A549 (cell line): ENCODE measurements around the gene GALT. TPM values are rescaled to one million over a fixed set of nuclear protein-coding genes. Genes with fewer than 3 reads are reported as not detected.

Source experiments
- ATAC-seq, 2 experiments: fragments of 200-7000 bp in 1 of 2; fragments of >200 bp in 1 of 2; cut with Nextera tagmentation in 1 of 2; cut with Tn5 transposase in 1 of 2; 3 replicates each; pipeline versions ENCODE4 v1.8.0 to v1.9.1; 2018 to 2020; ENCODE audit warnings: mild to moderate bottlenecking in 1 of 2, moderate library complexity in 1 of 2
- CTCF ChIA-PET: fragments of 300-600 bp; sonication (Branson Sonifier 250); formaldehyde crosslinking; extraction: SDS; loops from one replicate; lab custom pipeline; 2021; ENCODE audit warnings: antibody characterized with exemption, inconsistent platforms; lab: Yijun Ruan, JAX
- POLR2A ChIA-PET: fragments of 350-600 bp; formaldehyde crosslinking; extraction: SDS; loops from one replicate; lab custom pipeline; 2021; ENCODE audit warnings: antibody characterized with exemption, inconsistent platforms; lab: Yijun Ruan, JAX
- DNase-seq, 2 experiments: peaks; one replicate each; pipeline versions ENCODE4 v3.0.0 to v3.0.0-alpha.2; 2011 to 2016; ENCODE audit warnings: low read depth in 1 of 2, low spot score in 1 of 2
- FAIRE-seq: peaks from 2 replicates; lab custom pipeline; 2011; peaks lifted over from hg19 to GRCh38; lab: Jason Lieb, UNC
- H3K27ac ChIP-seq, 2 experiments: fragments of >200 bp; sonication (Bioruptor Twin); formaldehyde crosslinking; 3 replicates each; pipeline ENCODE4 v1.5.1; 2016 to 2017
- H3K4me1 ChIP-seq: fragments of >200 bp; sonication (Bioruptor Twin); formaldehyde crosslinking; 3 replicates; pipeline ENCODE4 v1.6.1; 2016
- H3K4me2 ChIP-seq: fragments of >200 bp; sonication (Bioruptor Twin); formaldehyde crosslinking; 3 replicates; pipeline ENCODE4 v1.6.1; 2016
- H3K4me3 ChIP-seq: fragments of >200 bp; sonication (Bioruptor Twin); formaldehyde crosslinking; 3 replicates; pipeline ENCODE4 v1.5.1; 2016
- H3K9me3 ChIP-seq: fragments of >200 bp; sonication (Bioruptor Twin); formaldehyde crosslinking; 3 replicates; pipeline ENCODE4 v1.6.1; 2016
- ATOH8 ChIP-seq: fragments of 250-450 bp; sonication (Bioruptor Pico); IDR thresholded peaks from 2 replicates; pipeline ENCODE4 v1.5.0; 2020; ENCODE audit warnings: low read depth, mild to moderate bottlenecking, moderate library complexity
- BHLHE40 ChIP-seq: IDR thresholded peaks from 2 replicates; pipeline ENCODE4 v1.6.1; 2012; ENCODE audit warnings: low read depth, low read length, inconsistent platforms
- CBX2 ChIP-seq: fragments of 200-600 bp; sonication (generic); IDR thresholded peaks from 2 replicates; pipeline ENCODE4 v1.6.1; 2016; ENCODE audit warnings: low read depth, mild to moderate bottlenecking, borderline replicate concordance
- CHD2 ChIP-seq: fragments of 150-350 bp; IDR thresholded peaks from 2 replicates; pipeline ENCODE4 v1.6.1; 2014; ENCODE audit warnings: low read length; ENCODE audit not compliant: partially characterized antibody
- EHF ChIP-seq: fragments of 250-450 bp; sonication (Bioruptor Pico); IDR thresholded peaks from 2 replicates; pipeline ENCODE4 v1.5.0; 2020; ENCODE audit warnings: mild to moderate bottlenecking
- EHMT2 ChIP-seq: fragments of 200-600 bp; sonication (generic); IDR thresholded peaks from 2 replicates; pipeline ENCODE4 v1.6.1; 2016; ENCODE audit warnings: antibody characterized with exemption, low read depth, mild to moderate bottlenecking, moderate library complexity
- ELK1 ChIP-seq: fragments of 150-350 bp; IDR thresholded peaks from 2 replicates; pipeline ENCODE4 v1.6.1; 2014; ENCODE audit warnings: low read depth, mild to moderate bottlenecking, low read length
- FOXS1 ChIP-seq: fragments of 250-450 bp; sonication (Bioruptor Pico); IDR thresholded peaks from 2 replicates; pipeline ENCODE4 v1.5.0; 2020; ENCODE audit warnings: mild to moderate bottlenecking, moderate library complexity
- HDAC2 ChIP-seq: fragments of 200-600 bp; sonication (generic); IDR thresholded peaks from 2 replicates; pipeline ENCODE4 v1.6.1; 2016
- HMGXB4 ChIP-seq: fragments of 250-450 bp; sonication (Bioruptor Pico); IDR thresholded peaks from 2 replicates; pipeline ENCODE4 v1.5.0; 2021; ENCODE audit warnings: mild to moderate bottlenecking, moderate library complexity, borderline replicate concordance
- HOXB13 ChIP-seq: fragments of 250-450 bp; sonication (Bioruptor Pico); IDR thresholded peaks from 2 replicates; pipeline ENCODE4 v1.5.0; 2020; ENCODE audit warnings: low read depth, mild to moderate bottlenecking, moderate library complexity
- KDM5A ChIP-seq: fragments of 200-600 bp; sonication (generic); IDR thresholded peaks from 2 replicates; pipeline ENCODE4 v1.6.1; 2016; ENCODE audit warnings: antibody characterized with exemption, mild to moderate bottlenecking
- MAX ChIP-seq: IDR thresholded peaks from 2 replicates; pipeline ENCODE4 v1.6.1; 2012
- NPAS2 ChIP-seq: fragments of 250-450 bp; sonication (Bioruptor Pico); IDR thresholded peaks from 2 replicates; pipeline ENCODE4 v1.8.0; 2022; ENCODE audit warnings: mild to moderate bottlenecking, moderate library complexity, borderline replicate concordance
- RCOR1 ChIP-seq: fragments of 150-350 bp; IDR thresholded peaks from 2 replicates; pipeline ENCODE4 v1.6.1; 2014; ENCODE audit warnings: antibody characterized with exemption, low read length, low read depth
- REST ChIP-seq: fragments of 200-600 bp; sonication (generic); IDR thresholded peaks from 2 replicates; pipeline ENCODE4 v1.6.1; 2016; ENCODE audit warnings: antibody characterized with exemption, mild to moderate bottlenecking, moderate library complexity
- RNF2 ChIP-seq: fragments of 200-600 bp; sonication (generic); IDR thresholded peaks from 2 replicates; pipeline ENCODE4 v1.6.1; 2016; ENCODE audit warnings: low read depth, mild to moderate bottlenecking, antibody characterized with exemption, moderate library complexity, borderline replicate concordance
- SMC3 ChIP-seq: fragments of >200 bp; sonication (Bioruptor Twin); formaldehyde crosslinking; IDR thresholded peaks from 3 replicates; pipeline ENCODE4 v1.6.1; 2018; ENCODE audit warnings: inconsistent platforms
- TFCP2L1 ChIP-seq: fragments of 250-450 bp; sonication (Bioruptor Pico); IDR thresholded peaks from 2 replicates; pipeline ENCODE4 v1.5.0; 2021; ENCODE audit warnings: mild to moderate bottlenecking
- ZC3H11A ChIP-seq: fragments of 450-650 bp; IDR thresholded peaks from 2 replicates; pipeline ENCODE4 v1.6.1; 2014; ENCODE audit warnings: antibody characterized with exemption, mild to moderate bottlenecking
- ZFP36 ChIP-seq: fragments of 450-650 bp; IDR thresholded peaks from 2 replicates; pipeline ENCODE4 v1.6.1; 2014; ENCODE audit warnings: borderline replicate concordance; ENCODE audit not compliant: partially characterized antibody
- WGBS: methylation state at CpG from one replicate; pipeline ENCODE4 v1.1.6; 2017; ENCODE audit errors: missing lambda C conversion rate; 5-methylcytosine and 5-hydroxymethylcytosine counted together
- polyA plus RNA-seq, 4 experiments: library from polyadenylated mRNA; depleted of rRNA in 3 of 4; stranded (reverse); fragments of >200 nt; fragmentation: RNase III in 1 of 4; extraction: RNeasy Plus Mini Kit Qiagen cat#74134 plus additional on column Dnase treatment in 1 of 4; gene quantifications; 2 replicates in 3 of 4; 3 replicates in 1 of 4; pipeline ENCODE4 v1.2.3, GENCODE V29; 2011 to 2017

The GALT gene
- polyA plus RNA-seq, 2 of the 4 experiments (the other 2 are of a cell fraction) = 19.0 to 28.4 TPM

GRCh38 chr9:34654323-34655051 lies 8.0 kb downstream of the GALT start (continued):
- TF ChIP-seq REST = no peak

GRCh38 chr9:34655394-34655793 lies 8.9 kb downstream of the GALT start:
- TF ChIP-seq HMGXB4 = no peak
- no peak for TF ChIP-seq EHMT2
- no peak for TF ChIP-seq TFCP2L1 (CRISPR knock-in tag)
- TF ChIP-seq ELK1 = no peak
- no peak for TF ChIP-seq ATOH8
- no peak for TF ChIP-seq MAX
- no peak for TF ChIP-seq NPAS2
- no peak for TF ChIP-seq CBX2
- no peak for TF ChIP-seq BHLHE40
- no peak for TF ChIP-seq ZC3H11A
- TF ChIP-seq RNF2 = no peak
- TF ChIP-seq HOXB13 (CRISPR knock-in tag) = no peak
- no peak for TF ChIP-seq FOXS1
- no peak for TF ChIP-seq SMC3
- no peak for TF ChIP-seq ZFP36
- TF ChIP-seq EHF (CRISPR knock-in tag) = no peak
- no peak for TF ChIP-seq RCOR1
- no peak for TF ChIP-seq KDM5A
- no peak for TF ChIP-seq HDAC2
- no peak for TF ChIP-seq CHD2
- Histone ChIP-seq H3K4me1 (peaks cover 17% of the 10 kb centered on the region), H3K4me3 (no peak overlapping the region), H3K4me2 (no peak overlapping the region), H3K9me3 (no peaks in the 10 kb centered on the region), H3K27ac (no peak overlapping the region)
- CTCF ChIA-PET = interaction anchor here (0.6 to 12.1 kb wide), 5 partner anchors 9 to 135 kb away, joined by 3 to 288 read pairs (median 3); partner anchors contain the start of genes CNTFR, GALT, IL11RA and SIGMAR1
- POLR2A ChIA-PET = interaction anchor here (0.7 kb wide), 1 partner anchor 16 kb away, joined by 6 read pairs; no protein-coding TSS in a partner anchor
- DNase-seq (no peak), ATAC-seq (no peak), FAIRE-seq (no peak)
- WGBS = 91% methylated on average over 4 of the region's 5 CpGs
